Activated CD8-positive, alpha-beta T cell treated with anti-CD3 and anti-CD28 coated beads for 36 hours (primary cell): ENCODE data around the gene FAM222B. TPM values are rescaled to one million over a fixed set of nuclear protein-coding genes. Genes with fewer than 3 reads are reported as not detected.
"Not testable (repeated sequence)": the region's sequence is repeated elsewhere in the genome, so short reads cannot be mapped to it uniquely, and the experiment has no call there.

Source experiments
- ATAC-seq: fragments of 200-7000 bp; cut with Tn5 transposase; one replicate; pipeline ENCODE4 v1.10.0; 2021; ENCODE audit warnings: mild to moderate bottlenecking, moderate library complexity
- CTCF ChIA-PET: fragments of 350-600 bp; sonication (Branson Sonifier 250); formaldehyde crosslinking; loops from one replicate; lab custom pipeline; 2021; ENCODE audit warnings: antibody characterized with exemption; lab: Charles Lee
- POLR2A ChIA-PET: fragments of 350-600 bp; sonication (Branson Sonifier 250); formaldehyde crosslinking; loops from one replicate; lab custom pipeline; 2021; ENCODE audit warnings: antibody characterized with exemption; lab: Charles Lee
- DNase-seq: peaks from one replicate; pipeline ENCODE4 v3.0.0-alpha.2; 2020
- H3K27ac Mint-ChIP-seq: one replicate; pipeline ENCODE4 v1.8.0; 2021; ENCODE audit warnings: mild to moderate bottlenecking, mixed read lengths
- H3K27me3 Mint-ChIP-seq: one replicate; pipeline ENCODE4 v1.8.0; 2021; ENCODE audit warnings: mixed read lengths
- H3K36me3 Mint-ChIP-seq: one replicate; pipeline ENCODE4 v1.8.0; 2021; ENCODE audit warnings: low read depth, mixed read lengths
- H3K4me1 Mint-ChIP-seq: one replicate; pipeline ENCODE4 v1.8.0; 2021; ENCODE audit warnings: low read depth, mixed read lengths
- H3K4me3 Mint-ChIP-seq: one replicate; pipeline ENCODE4 v1.8.0; 2021; ENCODE audit warnings: mild to moderate bottlenecking, moderate library complexity, mixed read lengths
- H3K9me3 Mint-ChIP-seq: one replicate; pipeline ENCODE4 v1.8.0; 2021; ENCODE audit warnings: mixed read lengths
- intact Hi-C: fragments of 100-400 bp; cut with micrococcal nuclease; formaldehyde crosslinking; loops from one replicate; pipeline ENCODE4 v1.10.0; 2022
- total RNA-seq, 2 experiments: library from RNA; stranded (reverse); gene quantifications; one replicate each; pipeline ENCODE4 v1.2.3, GENCODE V29; 2021
- TF ChIP-seq, protein P1 (sequence below): fragments of 200-600 bp; IDR thresholded peaks from one replicate; pipeline ENCODE4 v1.8.0; 2022; ENCODE audit warnings: antibody characterized with exemption, mild to moderate bottlenecking

Gene FAM222B
- total RNA-seq, 2 experiments from 2014 or later = 14.7 to 15.2 TPM

DNA sequence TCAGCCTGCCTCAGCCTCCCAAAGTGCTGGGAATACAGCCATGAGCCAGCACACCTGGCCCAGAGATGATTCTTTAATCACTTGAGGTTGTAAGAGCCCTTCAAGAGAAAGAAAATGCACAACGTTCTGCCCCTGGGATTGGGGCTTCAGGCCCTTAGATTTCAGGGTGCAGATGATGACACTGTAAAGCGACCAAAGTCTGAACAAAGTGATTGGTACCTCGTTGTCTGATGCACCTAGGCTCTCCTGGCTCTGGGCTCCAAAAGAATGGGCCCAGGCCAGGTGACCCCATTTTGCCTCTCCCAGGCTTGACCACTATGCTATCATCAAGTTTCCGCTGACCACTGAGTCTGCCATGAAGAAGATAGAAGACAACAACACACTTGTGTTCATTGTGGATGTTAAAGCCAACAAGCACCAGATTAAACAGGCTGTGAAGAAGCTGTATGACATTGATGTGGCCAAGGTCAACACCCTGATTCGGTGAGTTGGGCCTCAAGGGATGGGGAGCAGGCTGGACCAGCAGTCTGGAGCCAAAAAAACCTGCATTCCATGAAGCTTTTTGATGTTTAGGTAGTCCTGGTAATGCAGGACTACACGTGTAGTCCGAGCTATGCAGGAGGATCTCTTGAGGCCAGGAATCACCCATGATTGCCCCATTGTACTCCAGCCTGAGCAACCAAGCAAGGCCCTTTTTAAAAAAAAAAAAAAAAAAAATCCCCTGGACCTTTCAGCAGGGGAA is 120.0 kb downstream of the FAM222B start:
- Mint-ChIP-seq H3K9me3 (no peaks in the 10 kb centered on the region), H3K27ac (peak overlapping the region; percentile 99), H3K27me3 (peaks cover 5% of the 10 kb centered on the region), H3K36me3 (peaks cover 60% of the 10 kb centered on the region), H3K4me1 (peaks cover 40% of the 10 kb centered on the region), H3K4me3 (peak overlapping the region; percentile 100)
- ATAC-seq = no peak
- ChIA-PET POLR2A (interaction anchor here (1.1 to 11.5 kb wide), 5 partner anchors 11 to 227 kb away, joined by 3 to 480 read pairs (median 15); partner anchors contain the start of genes PROCA1 and TRAF4), CTCF (interaction anchor here (13.9 kb wide), 1 partner anchor 24 kb away, joined by 609 read pairs; the partner anchor contains the start of gene TRAF4)
- intact Hi-C loops = no loop called here
- TF ChIP-seq, protein P1, sequence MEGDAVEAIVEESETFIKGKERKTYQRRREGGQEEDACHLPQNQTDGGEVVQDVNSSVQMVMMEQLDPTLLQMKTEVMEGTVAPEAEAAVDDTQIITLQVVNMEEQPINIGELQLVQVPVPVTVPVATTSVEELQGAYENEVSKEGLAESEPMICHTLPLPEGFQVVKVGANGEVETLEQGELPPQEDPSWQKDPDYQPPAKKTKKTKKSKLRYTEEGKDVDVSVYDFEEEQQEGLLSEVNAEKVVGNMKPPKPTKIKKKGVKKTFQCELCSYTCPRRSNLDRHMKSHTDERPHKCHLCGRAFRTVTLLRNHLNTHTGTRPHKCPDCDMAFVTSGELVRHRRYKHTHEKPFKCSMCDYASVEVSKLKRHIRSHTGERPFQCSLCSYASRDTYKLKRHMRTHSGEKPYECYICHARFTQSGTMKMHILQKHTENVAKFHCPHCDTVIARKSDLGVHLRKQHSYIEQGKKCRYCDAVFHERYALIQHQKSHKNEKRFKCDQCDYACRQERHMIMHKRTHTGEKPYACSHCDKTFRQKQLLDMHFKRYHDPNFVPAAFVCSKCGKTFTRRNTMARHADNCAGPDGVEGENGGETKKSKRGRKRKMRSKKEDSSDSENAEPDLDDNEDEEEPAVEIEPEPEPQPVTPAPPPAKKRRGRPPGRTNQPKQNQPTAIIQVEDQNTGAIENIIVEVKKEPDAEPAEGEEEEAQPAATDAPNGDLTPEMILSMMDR = no peak
- no peak for DNase-seq

DNA sequence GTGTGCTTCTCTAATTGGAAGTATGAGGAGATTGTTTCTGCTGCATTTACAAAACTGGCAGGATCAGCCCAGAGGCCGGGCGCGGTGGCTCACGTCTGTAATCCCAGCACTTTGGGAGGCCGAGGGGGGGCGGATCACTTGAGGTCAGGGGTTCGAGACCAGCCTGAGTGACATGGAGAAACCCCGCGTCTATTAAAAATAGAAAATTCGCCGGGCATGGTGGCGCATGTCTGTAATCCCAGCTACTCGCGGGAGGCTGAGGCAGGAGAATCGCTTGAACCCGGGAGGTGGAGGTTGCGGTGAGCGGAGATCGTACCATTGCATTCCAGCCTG is 121.6 kb downstream of the FAM222B start:
- ATAC-seq, H3K9me3 Mint-ChIP-seq, DNase-seq, intact Hi-C loops, H3K27me3 Mint-ChIP-seq: not testable (repeated sequence)
- Mint-ChIP-seq H3K27ac (peak overlapping the region; percentile 99), H3K36me3 (peaks cover 60% of the 10 kb centered on the region), H3K4me1 (peaks cover 40% of the 10 kb centered on the region), H3K4me3 (peak overlapping the region; percentile 100)
- POLR2A ChIA-PET = interaction anchor here (1.2 to 11.5 kb wide), 9 partner anchors 10 to 229 kb away, joined by 3 to 480 read pairs (median 12); partner anchors contain the start of genes BLTP2, PROCA1, SDF2 and SUPT6H
- CTCF ChIA-PET = interaction anchor here (1.4 to 13.9 kb wide), 3 partner anchors 8 to 43 kb away, joined by 3 to 609 read pairs (median 4); partner anchors contain the start of gene TRAF4

DNA sequence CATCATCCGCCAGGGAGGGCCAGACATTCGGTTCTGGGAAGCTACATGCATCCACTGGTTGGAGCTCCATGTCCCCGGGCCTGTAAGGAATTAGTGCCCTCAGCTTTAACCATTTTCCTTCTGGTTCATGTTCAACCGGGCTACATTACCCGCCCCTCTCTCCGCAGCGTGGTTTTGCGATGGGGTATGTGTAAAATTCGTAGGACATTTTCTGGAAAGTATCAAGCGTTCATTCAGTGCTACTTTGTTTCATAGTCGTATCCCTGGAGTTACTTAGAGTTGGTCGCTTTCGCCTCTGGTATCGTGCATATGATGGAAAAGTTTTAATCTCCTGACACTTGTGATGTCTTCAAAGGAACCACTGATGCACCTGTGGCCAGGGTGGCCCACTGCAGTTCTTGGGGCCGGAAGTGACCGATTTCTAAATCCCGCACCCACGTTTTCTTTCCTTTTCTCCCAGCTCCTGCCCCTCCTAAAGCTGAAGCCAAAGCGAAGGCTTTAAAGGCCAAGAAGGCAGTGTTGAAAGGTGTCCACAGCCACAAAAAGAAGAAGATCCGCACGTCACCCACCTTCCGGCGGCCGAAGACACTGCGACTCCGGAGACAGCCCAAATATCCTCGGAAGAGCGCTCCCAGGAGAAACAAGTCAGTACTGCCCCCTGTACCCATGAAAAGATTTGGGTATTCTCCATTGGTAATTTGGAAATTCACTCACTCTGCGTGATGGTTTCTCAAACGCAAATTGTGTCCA is 122.2 kb downstream of the FAM222B start:
- H3K4me3 Mint-ChIP-seq = peak overlapping the region; percentile 100
- H3K9me3 Mint-ChIP-seq = no peaks in the 10 kb centered on the region
- TF ChIP-seq, protein P1 = peak; percentile 32
- H3K27ac Mint-ChIP-seq = peak overlapping the region; percentile 99
- CTCF ChIA-PET = interaction anchor here (0.9 to 13.9 kb wide), 9 partner anchors 7 to 395 kb away, joined by 3 to 609 read pairs (median 4); partner anchors contain the start of genes BLTP2, PROCA1 and TRAF4
- DNase-seq = peak; percentile 58
- ATAC-seq = no peak
- intact Hi-C loops = no loop called here
- POLR2A ChIA-PET = interaction anchor here (0.7 to 11.5 kb wide), 19 partner anchors 8 to 363 kb away, joined by 3 to 480 read pairs (median 6); partner anchors contain the start of genes BLTP2, NEK8, POLDIP2 and PROCA1
- peaks cover 40% of the 10 kb centered on the region for H3K4me1 Mint-ChIP-seq
- peaks cover 11% of the 10 kb centered on the region for H3K27me3 Mint-ChIP-seq
- peaks cover 56% of the 10 kb centered on the region for H3K36me3 Mint-ChIP-seq

DNA sequence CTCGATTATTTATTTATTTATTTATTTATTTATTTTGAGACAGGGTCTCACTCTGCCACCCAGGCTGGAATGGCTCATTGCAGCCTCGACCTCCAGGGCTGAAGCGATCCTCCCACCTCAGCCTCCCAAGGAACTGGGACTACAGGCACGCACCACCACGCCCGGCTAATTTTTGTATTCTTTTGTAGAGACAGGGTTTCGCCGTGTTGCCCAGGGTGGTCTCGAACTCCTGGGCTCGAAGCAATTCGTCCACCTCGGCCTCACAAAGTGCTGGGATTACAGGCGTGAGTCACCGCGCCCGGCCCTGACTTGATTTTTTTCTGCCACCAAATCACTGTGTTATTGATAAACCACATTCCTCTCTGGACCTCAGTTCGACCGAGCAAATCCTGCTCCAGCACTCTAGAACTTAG is 123.6 kb downstream of the FAM222B start:
- ChIA-PET CTCF (interaction anchor here (0.9 to 1.9 kb wide), 6 partner anchors 8 to 397 kb away, joined by 3 to 11 read pairs (median 4); partner anchors contain the start of genes BLTP2, NEK8 and PROCA1), POLR2A (interaction anchor here (0.6 to 11.5 kb wide), 15 partner anchors 8 to 362 kb away, joined by 3 to 480 read pairs (median 8); partner anchors contain the start of genes BLTP2, NEK8, POLDIP2 and PROCA1)
- peaks cover 14% of the 10 kb centered on the region for H3K27me3 Mint-ChIP-seq
- peak; percentile 0 for ATAC-seq
- H3K4me3 Mint-ChIP-seq = peak overlapping the region; percentile 100
- TF ChIP-seq, protein P1 = no peak
- no peaks in the 10 kb centered on the region for H3K9me3 Mint-ChIP-seq
- peaks cover 29% of the 10 kb centered on the region for H3K4me1 Mint-ChIP-seq
- DNase-seq = no peak
- intact Hi-C loops = no loop called here
- H3K36me3 Mint-ChIP-seq = peaks cover 42% of the 10 kb centered on the region
- H3K27ac Mint-ChIP-seq = peak overlapping the region; percentile 99
